Neural cell (in vitro differentiated cells): Measurements from ENCODE around the gene FZR1. TPM values are rescaled to one million over a fixed set of nuclear protein-coding genes. Genes with fewer than 3 reads are reported as not detected.

Experiments used
- H2AFZ ChIP-seq: fragments of 200-600, 300-800 bp; sonication (generic), shearing (Covaris generic); 2 replicates; pipeline ENCODE4 v1.6.0; 2014; ENCODE audit warnings: low read depth, mild to moderate bottlenecking, antibody characterized with exemption, low read length, moderate library complexity
- H3F3A ChIP-seq: fragments of 200-600 bp; shearing (Covaris generic); 2 replicates; pipeline ENCODE4 v1.6.1; 2016; ENCODE audit warnings: mild to moderate bottlenecking, moderate library complexity, mixed read lengths, antibody characterized with exemption, low read length; ENCODE audit not compliant: insufficient read depth, poor library complexity, severe bottlenecking
- H3K27ac ChIP-seq: fragments of 200-600, 300-800 bp; sonication (generic), shearing (Covaris generic); 2 replicates; pipeline ENCODE4 v1.5.1; 2014; ENCODE audit warnings: mild to moderate bottlenecking, low read length, moderate library complexity
- H3K27me3 ChIP-seq: fragments of 300-800, 200-600 bp; sonication (generic), shearing (Covaris generic); 2 replicates; pipeline ENCODE4 v1.6.0; 2014; ENCODE audit warnings: mild to moderate bottlenecking, low read depth, low read length, moderate library complexity; ENCODE audit not compliant: insufficient read depth
- H3K36me3 ChIP-seq: fragments of 300-800, 200-600 bp; sonication (generic), shearing (Covaris generic); 2 replicates; pipeline ENCODE4 v1.5.1; 2014; ENCODE audit warnings: mild to moderate bottlenecking, antibody characterized with exemption, low read length, moderate library complexity; ENCODE audit not compliant: insufficient read depth
- H3K4me2 ChIP-seq: fragments of 300-800, 200-600 bp; sonication (generic), shearing (Covaris generic); 2 replicates; pipeline ENCODE4 v1.6.0; 2014; ENCODE audit warnings: mild to moderate bottlenecking, low read length
- H3K4me3 ChIP-seq: fragments of 300-800, 200-600 bp; sonication (generic), shearing (Covaris generic); 2 replicates; pipeline ENCODE4 v1.5.1; 2014; ENCODE audit warnings: mild to moderate bottlenecking, low read length, moderate library complexity
- H3K79me2 ChIP-seq: fragments of 200-600 bp; shearing (Covaris generic); replicated peaks from 2 replicates; pipeline ENCODE4 v1.6.0; 2014; ENCODE audit warnings: mild to moderate bottlenecking, low read length, moderate library complexity; ENCODE audit not compliant: insufficient read depth
- H3K9ac ChIP-seq: fragments of 300-800, 200-600 bp; sonication (generic), shearing (Covaris generic); 2 replicates; pipeline ENCODE4 v1.6.1; 2016; ENCODE audit warnings: mild to moderate bottlenecking, low read length, mixed read lengths
- H3K9me2 ChIP-seq: fragments of 200-600 bp; shearing (Covaris generic); 2 replicates; pipeline ENCODE4 v1.6.1; 2016; ENCODE audit warnings: mild to moderate bottlenecking, low read length, mixed read lengths; ENCODE audit not compliant: insufficient read depth
- H3K9me3 ChIP-seq: fragments of 200-600, 300-800 bp; sonication (generic), shearing (Covaris generic); 2 replicates; pipeline ENCODE4 v1.6.1; 2016; ENCODE audit warnings: mild to moderate bottlenecking, mixed run types, low read length, moderate library complexity, mixed read lengths
- H4K20me1 ChIP-seq: fragments of 200-600 bp; shearing (Covaris generic); 2 replicates; pipeline ENCODE4 v1.6.1; 2016; ENCODE audit warnings: mild to moderate bottlenecking, mixed run types; ENCODE audit not compliant: insufficient read depth
- CTCF ChIP-seq: fragments of 450-650 bp; IDR thresholded peaks from 2 replicates; pipeline ENCODE4 v1.5.1; 2014; ENCODE audit warnings: antibody characterized with exemption, mild to moderate bottlenecking, moderate library complexity; ENCODE audit not compliant: poor library complexity, severe bottlenecking
- EP300 ChIP-seq: fragments of 450-650 bp; conservative IDR thresholded peaks from 2 replicates; pipeline ENCODE4 v1.6.1; 2014; ENCODE audit warnings: antibody characterized with exemption, mild to moderate bottlenecking, moderate library complexity; ENCODE audit not compliant: poor library complexity, severe bottlenecking
- EZH2 ChIP-seq: fragments of 200-600, 300-800 bp; shearing (Covaris generic), sonication (generic); IDR thresholded peaks from 2 replicates; pipeline ENCODE4 v1.6.1; 2014; ENCODE audit warnings: antibody characterized with exemption, low read length, borderline replicate concordance, mild to moderate bottlenecking; ENCODE audit not compliant: insufficient read depth, poor library complexity, severe bottlenecking
- MXI1 ChIP-seq: fragments of 450-650 bp; conservative IDR thresholded peaks from 2 replicates; pipeline ENCODE4 v1.6.1; 2014; ENCODE audit warnings: antibody characterized with exemption, mild to moderate bottlenecking; ENCODE audit not compliant: poor library complexity, severe bottlenecking
- POLR2AphosphoS5 ChIP-seq: IDR thresholded peaks from 2 replicates; pipeline ENCODE4 v1.6.1; 2012
- RAD21 ChIP-seq: fragments of 450-650 bp; conservative IDR thresholded peaks from 2 replicates; pipeline ENCODE4 v1.6.1; 2014; ENCODE audit warnings: antibody characterized with exemption, mild to moderate bottlenecking, moderate library complexity
- REST ChIP-seq: IDR thresholded peaks from 2 replicates; pipeline ENCODE4 v1.6.1; 2012; ENCODE audit warnings: borderline replicate concordance
- SMC3 ChIP-seq: fragments of 450-650 bp; conservative IDR thresholded peaks from 2 replicates; pipeline ENCODE4 v1.6.1; 2014; ENCODE audit warnings: antibody characterized with exemption, mild to moderate bottlenecking, moderate library complexity; ENCODE audit not compliant: poor library complexity
- TAF1 ChIP-seq: IDR thresholded peaks from 2 replicates; pipeline ENCODE4 v1.6.1; 2012; ENCODE audit warnings: low read depth
- polyA plus RNA-seq: library from polyadenylated mRNA; depleted of rRNA; stranded (reverse); fragments of >200 nt; gene quantifications from 2 replicates; pipeline ENCODE4 v1.2.3, GENCODE V29; 2014

The FZR1 gene
- polyA plus RNA-seq, 1 donor from 2014 or later, result 55.7 TPM

DNA sequence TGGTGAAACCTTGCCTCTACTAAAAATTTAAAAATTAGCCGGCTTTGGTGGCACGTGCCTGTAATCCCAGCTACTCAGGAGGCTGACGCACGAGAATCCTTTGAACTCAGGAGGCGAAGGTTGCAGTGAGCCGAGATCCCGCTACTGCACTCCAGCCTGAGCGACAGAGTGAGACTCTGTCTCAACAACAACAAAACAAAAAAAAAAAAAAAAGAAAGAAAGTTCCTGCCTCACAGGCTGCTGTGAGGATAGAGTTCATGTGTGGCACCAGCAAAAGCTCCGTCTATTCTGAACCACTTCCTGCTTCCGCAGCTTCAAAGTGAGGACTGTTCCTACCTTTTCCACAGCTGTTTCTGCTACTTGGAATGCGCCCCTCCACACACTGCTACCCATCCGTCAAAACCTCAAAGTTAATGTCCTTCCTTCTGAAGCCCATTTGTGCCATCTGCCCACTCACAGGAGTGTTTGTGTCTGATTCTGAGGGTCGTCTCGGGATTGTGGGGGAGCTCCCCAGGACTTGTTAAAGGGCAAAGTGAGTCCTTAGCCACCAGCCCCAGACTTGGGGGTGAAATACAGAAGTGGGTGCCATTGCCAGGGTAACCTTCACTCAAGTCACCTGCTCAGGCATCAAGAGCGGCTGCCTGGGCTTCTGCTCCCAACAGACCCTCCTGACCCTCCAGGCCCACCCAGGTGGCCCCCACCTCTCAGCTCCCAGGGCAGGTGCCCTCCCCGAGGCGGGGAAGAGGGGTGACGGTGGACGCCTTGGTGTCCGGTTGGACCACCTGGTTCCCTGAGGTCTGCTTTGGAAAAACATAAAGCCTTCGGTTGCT lies 48.4 kb downstream of the FZR1 start:
- H3K27ac ChIP-seq, result no peak overlapping the region
- no peak overlapping the region for H3K4me2 ChIP-seq
- H3K4me3 ChIP-seq, result no peak overlapping the region
- H3K27me3 ChIP-seq, result no peaks in the 10 kb centered on the region
- no peaks in the 10 kb centered on the region for H4K20me1 ChIP-seq
- TF ChIP-seq TAF1 (no peak), REST (no peak), EP300 (no peak), RAD21 (no peak), SMC3 (no peak), EZH2 (no peak), POLR2AphosphoS5 (no peak), MXI1 (no peak), CTCF (no peak)
- no peaks in the 10 kb centered on the region for H3K79me2 ChIP-seq
- H3K9me3 ChIP-seq, result no peaks in the 10 kb centered on the region
- H3K36me3 ChIP-seq, result no peaks in the 10 kb centered on the region
- no peaks in the 10 kb centered on the region for H3F3A ChIP-seq
- no peaks in the 10 kb centered on the region for H3K9me2 ChIP-seq
- no peak overlapping the region for H3K9ac ChIP-seq
- no peak overlapping the region for H2AFZ ChIP-seq

- Histone ChIP-seq H3K4me2 (no peak overlapping the region), H3K27ac (no peak overlapping the region), H2AFZ (no peak overlapping the region), H3K9ac (no peak overlapping the region), H4K20me1 (no peaks in the 10 kb centered on the region), H3F3A (no peaks in the 10 kb centered on the region), H3K27me3 (no peaks in the 10 kb centered on the region), H3K4me3 (peak overlapping the region; percentile 82), H3K36me3 (no peaks in the 10 kb centered on the region), H3K79me2 (no peaks in the 10 kb centered on the region), H3K9me2 (no peaks in the 10 kb centered on the region), H3K9me3 (no peaks in the 10 kb centered on the region)
- TF ChIP-seq EP300, result no peak
- TF ChIP-seq REST, result no peak
- TF ChIP-seq SMC3, result no peak
- TF ChIP-seq EZH2, result no peak
- no peak for TF ChIP-seq CTCF
- TF ChIP-seq RAD21, result no peak
- TF ChIP-seq MXI1, result no peak
- no peak for TF ChIP-seq POLR2AphosphoS5
- no peak for TF ChIP-seq TAF1
These were observed 49.7 kb downstream of the FZR1 start for GRCh38 chr19:3555653-3556422.
